ENCODE results near the gene XPO1.
"Not testable (repeated sequence)": the region's sequence is repeated elsewhere in the genome, so short reads cannot be mapped to it uniquely, and the experiment has no call there.

XPO1 gene

GRCh38 chr2:61535449-61535848, 2.7 kb downstream of the XPO1 start:
- no peak for DNase-seq

- DNase-seq, result no peak
Observed at GRCh38 chr2:61534926-61535325, 3.2 kb downstream of the XPO1 start.

DNA sequence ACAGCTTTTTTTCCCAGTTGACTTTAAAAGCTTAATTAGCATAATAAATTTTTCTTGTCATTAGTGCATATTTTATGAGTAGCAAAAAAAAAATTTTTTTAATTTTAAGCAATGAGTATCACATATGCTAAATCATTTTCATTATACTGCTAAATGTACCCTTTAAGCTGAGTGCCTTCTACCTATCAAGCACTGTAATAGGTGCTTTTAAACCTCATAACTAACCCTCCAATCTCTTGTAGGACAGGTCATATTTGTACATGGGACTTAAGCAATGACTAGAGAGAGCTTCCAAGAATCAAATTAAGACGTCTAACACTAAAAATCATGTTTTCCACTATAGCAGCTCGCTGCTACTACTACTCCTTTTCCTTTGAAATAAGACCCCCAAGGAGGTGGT, 7.4 kb downstream of the XPO1 start:
- no peak for DNase-seq

GRCh38 chr2:61529944-61530735, 8.0 kb downstream of the XPO1 start:
- DNase-seq, result no peak

DNA sequence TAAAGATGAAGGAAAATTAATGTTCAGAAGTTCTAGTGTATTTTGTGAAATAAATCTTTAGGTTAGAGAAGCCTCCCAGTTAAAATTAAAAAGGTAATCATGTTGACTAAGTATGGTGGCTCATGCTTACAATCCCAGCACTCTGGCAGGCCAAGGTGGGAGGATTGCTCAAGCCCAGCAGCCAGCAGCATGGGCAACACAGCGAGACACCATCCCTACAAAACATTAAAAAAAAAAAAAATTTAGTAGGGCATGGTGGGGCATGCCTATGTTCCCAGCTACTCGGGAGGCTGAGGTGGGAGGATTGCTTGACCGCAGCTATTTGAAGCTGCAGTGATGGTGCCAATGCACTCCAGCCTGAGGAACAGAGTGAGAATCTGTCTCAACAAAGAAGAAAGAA, 17.9 kb downstream of the XPO1 start:
- DNase-seq, result no peak

- no peak for DNase-seq
Observed at GRCh38 chr2:61512768-61513398, 25.3 kb downstream of the XPO1 start.

- no peak for DNase-seq
Observed at GRCh38 chr2:61510674-61511671, 27.2 kb downstream of the XPO1 start.

- DNase-seq, result no peak
Observed at GRCh38 chr2:61504949-61505348, 33.2 kb downstream of the XPO1 start.

GRCh38 chr2:61499060-61499459, 39.1 kb downstream of the XPO1 start:
- no peak for DNase-seq

DNA sequence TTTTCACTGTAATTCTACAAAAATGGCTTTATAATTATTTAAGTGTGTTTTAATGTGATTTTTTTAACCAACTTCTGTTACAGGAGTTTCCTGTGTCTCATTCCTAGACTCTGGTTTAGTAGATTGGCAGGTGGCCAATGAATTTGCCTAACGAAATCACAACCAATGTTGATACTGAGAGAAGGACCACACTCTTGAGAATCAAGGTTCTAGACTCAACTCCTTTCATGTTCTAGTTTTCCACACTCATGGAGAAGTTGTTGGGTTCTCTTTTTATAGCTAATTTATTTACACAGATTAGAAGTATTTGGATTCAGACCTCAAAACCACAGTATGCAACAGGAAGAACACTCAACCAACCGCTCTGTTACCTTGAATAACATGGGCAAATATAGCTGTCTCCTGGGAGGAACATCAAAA, 44.6 kb downstream of the XPO1 start:
- DNase-seq, result no peak

- DNase-seq, result no peak
Observed at GRCh38 chr2:61492476-61492875, 45.7 kb downstream of the XPO1 start.

- DNase-seq, result no peak
Observed at GRCh38 chr2:61485281-61485680, 52.9 kb downstream of the XPO1 start.

DNA sequence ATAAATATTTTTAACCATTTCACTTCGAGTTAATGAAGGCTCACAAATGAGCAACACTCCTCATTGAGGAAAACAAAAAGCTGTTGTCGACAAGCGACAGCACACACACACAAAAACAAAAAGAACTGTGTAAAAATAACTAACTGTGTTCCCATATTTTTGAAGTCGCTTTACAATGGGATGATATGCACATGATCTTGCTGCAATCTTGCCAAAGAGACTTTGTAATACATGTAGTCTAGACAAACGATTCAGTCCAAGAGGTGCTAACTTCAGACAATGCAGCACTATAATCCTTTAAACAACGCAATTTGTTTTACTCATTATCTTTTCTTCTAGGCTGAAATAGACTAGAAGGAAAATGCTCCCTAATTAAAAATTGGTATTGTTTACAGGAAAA, 60.1 kb downstream of the XPO1 start:
- no peak for DNase-seq

DNA sequence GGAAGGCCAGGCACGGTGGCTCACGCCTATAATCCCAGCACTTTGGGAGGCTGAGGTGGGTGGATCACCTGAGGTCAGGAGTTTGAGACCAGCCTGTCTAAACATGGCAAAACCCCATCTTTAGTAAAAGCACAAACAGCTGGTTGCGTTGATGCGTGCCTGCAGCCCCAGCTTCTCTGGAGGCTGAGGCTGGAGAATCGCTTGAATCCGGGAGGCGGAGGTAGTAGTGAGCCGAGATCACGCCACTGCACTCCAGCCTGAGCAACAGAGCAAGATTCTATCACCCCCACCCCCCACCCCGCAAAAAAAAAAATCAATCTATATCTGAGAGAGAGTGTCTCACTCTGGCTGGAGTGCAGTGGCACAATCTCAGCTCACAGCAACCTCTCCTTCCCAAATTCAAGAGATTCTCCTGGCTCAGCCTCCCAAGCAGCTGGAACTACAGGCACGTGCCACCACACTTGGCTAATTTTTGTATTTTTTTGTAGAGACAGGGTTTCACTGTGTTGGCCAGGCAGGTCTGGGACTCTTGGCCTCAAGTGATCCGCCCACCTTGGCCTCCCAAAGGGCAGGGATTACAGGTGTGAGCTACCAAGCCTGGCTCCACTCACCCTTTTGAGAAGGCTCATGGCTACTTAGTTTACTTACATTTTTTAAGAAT, 61.1 kb downstream of the XPO1 start:
- DNase-seq, result not testable (repeated sequence)

GRCh38 chr2:61471905-61472805, 66.0 kb downstream of the XPO1 start:
- no peak for DNase-seq

DNA sequence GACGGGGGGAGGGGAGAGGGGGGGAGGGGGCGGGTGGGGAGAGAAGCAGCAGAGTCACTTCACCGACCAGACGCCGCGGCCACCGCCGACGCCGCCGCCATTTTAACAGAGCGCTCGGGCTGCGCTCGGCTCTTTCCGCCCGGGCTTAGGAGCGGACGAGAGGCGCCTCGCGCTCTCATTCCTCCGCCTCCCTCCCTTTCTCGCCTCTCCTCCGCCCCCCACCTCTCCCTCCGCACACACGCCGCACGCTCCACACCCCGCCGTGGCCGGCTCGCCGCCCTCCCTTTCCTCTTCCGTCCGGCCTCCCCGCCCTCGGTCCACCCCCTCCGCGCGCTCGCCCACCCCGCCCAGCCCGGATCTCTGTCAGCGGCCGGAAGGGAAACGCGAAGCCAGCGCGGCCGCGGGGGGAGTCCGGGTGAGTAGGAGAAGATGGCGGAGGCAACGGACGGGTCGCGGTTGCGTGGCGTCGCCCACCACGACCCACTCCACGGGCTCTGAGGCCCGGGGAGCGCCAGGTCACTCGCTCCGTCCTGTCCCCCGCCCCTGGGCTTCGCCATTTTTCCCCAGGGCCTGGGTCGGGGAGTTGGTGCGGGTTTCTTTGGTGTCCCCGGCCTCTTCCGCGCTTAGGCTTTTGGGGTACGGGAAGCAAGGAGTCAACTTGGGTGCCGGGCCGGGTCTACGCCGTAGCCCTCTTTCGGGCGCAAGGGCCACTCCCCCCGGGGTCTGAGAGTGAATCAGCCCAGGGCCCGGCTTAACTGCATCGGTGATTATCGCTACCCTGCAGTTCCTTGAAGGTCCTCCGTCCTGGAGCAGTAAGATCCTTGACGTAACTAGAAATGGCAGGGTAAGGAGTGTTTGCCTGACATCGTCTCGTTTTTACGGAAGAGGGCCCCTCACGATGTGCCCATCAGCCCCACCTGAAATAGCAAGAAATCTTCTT, 66.9 kb downstream of the XPO1 start, which contains the start of gene USP34:
Gene USP34 (minus strand): TSS at position 123 of the 940 bp plus-strand sequence. CDS start 395 bp downstream, outside the sequence.
- DNase-seq, result peak; percentile 93

GRCh38 chr2:61470122-61470951, 67.8 kb downstream of the XPO1 start:
- peak; percentile 88 for DNase-seq

- no peak for DNase-seq
Observed at GRCh38 chr2:61469424-61470121, 68.6 kb downstream of the XPO1 start.

DNA sequence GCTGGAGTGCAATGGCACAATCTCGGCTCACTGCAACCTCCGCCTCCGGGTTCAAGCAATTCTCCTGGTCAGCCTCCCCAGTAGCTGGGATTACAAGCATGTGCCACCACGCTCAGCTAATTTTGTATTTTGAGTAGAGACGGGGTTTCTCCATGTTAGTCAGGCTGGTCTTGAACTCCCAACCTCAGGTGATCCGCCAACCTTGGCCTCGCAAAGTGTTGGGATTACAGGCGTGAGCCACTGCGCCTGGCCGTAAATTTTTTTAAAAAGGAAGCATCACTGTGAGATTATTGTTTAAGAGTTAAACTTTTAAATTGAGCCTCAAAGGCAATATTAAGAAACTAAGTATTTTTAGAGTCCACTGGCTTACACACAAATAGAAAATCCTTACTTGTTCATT, 69.9 kb downstream of the XPO1 start:
- DNase-seq, result not testable (repeated sequence)

Data from stimulated activated CD8-positive, alpha-beta memory T cell treated with anti-CD3 and anti-CD28 coated beads, Interleukin-4, amount 100 ng/mL, for 48 hours (primary cell).